Endothelial cell of umbilical vein (primary cell): ENCODE measurements around the gene ACTL8. TPM values are rescaled to one million over a fixed set of nuclear protein-coding genes. Genes with fewer than 3 reads are reported as not detected.

Experiments
- BruUV-seq: library from RNA; stranded (reverse); fragments of 400-500 nt; replicated peaks from 2 replicates; lab custom pipeline; 2021; lab: Mats Ljungman, UMichigan
- CTCF ChIA-PET: fragments of 300-600, 350-600 bp; sonication (Branson Sonifier 250); formaldehyde crosslinking; loops from one replicate; lab custom pipeline; 2021; ENCODE audit warnings: antibody characterized with exemption, inconsistent platforms; lab: Charles Lee
- POLR2A ChIA-PET: fragments of 300-600, 350-600 bp; sonication (Branson Sonifier 250); formaldehyde crosslinking; loops from one replicate; lab custom pipeline; 2021; ENCODE audit warnings: antibody characterized with exemption, inconsistent platforms; lab: Charles Lee
- DNase-seq: peaks from one replicate; pipeline ENCODE4 v3.0.0-alpha.2; 2011; ENCODE audit warnings: low read depth, low spot score
- FAIRE-seq: peaks from 2 replicates; lab custom pipeline; 2011; peaks lifted over from hg19 to GRCh38; lab: Jason Lieb, UNC
- H2AFZ ChIP-seq: 2 replicates; pipeline ENCODE4 v1.6.0; 2012; ENCODE audit warnings: low read depth, low read length, control low read depth, inconsistent platforms
- H3K27ac ChIP-seq: 2 replicates; pipeline ENCODE4 v1.5.1; 2011; ENCODE audit warnings: low read depth, mild to moderate bottlenecking, control low read depth, low read length, moderate library complexity; ENCODE audit not compliant: insufficient read depth
- H3K27me3 ChIP-seq, 2 experiments: 2 replicates each; pipeline versions ENCODE4 v1.6.0 to v1.6.1; 2011; ENCODE audit warnings: low read length in 2 of 2, mixed read lengths in 1 of 2; ENCODE audit not compliant: control insufficient read depth in 2 of 2, insufficient read depth in 2 of 2
- H3K36me3 ChIP-seq, 2 experiments: 2 replicates in 1 of 2; 3 replicates in 1 of 2; pipeline ENCODE4 v1.5.1; 2011; ENCODE audit warnings: low read length in 2 of 2, mild to moderate bottlenecking in 1 of 2, moderate library complexity in 1 of 2; ENCODE audit not compliant: control insufficient read depth in 2 of 2, insufficient read depth in 2 of 2; ENCODE audit errors: extremely low read depth in 1 of 2
- H3K4me1 ChIP-seq: 3 replicates; pipeline ENCODE4 v1.5.1; 2011; ENCODE audit warnings: mild to moderate bottlenecking, low read length; ENCODE audit not compliant: control insufficient read depth, insufficient read depth; ENCODE audit errors: extremely low read depth
- H3K4me2 ChIP-seq: 2 replicates; pipeline ENCODE4 v1.6.1; 2011; ENCODE audit warnings: low read length, control low read depth, mixed read lengths; ENCODE audit not compliant: insufficient read depth
- H3K4me3 ChIP-seq, 3 experiments: fragments of 200-600 bp in 1 of 3; sonication (generic), shearing (Covaris generic) in 1 of 3; replicated peaks in 1 of 3; 2 replicates each; pipeline ENCODE4 v1.5.1; 2011 to 2016; ENCODE audit warnings: control low read depth in 3 of 3, low read length in 3 of 3, mild to moderate bottlenecking in 2 of 3, inconsistent platforms in 1 of 3, low read depth in 1 of 3, moderate library complexity in 1 of 3; ENCODE audit not compliant: insufficient read depth in 1 of 3
- H3K79me2 ChIP-seq: 2 replicates; pipeline ENCODE4 v1.6.0; 2012; ENCODE audit warnings: low read length, inconsistent platforms; ENCODE audit not compliant: control insufficient read depth, insufficient read depth
- H3K9ac ChIP-seq: replicated peaks from 2 replicates; pipeline ENCODE3; 2011; ENCODE audit warnings: low read length, control low read depth; ENCODE audit not compliant: insufficient read depth; ENCODE audit errors: extremely low read depth
- H3K9me1 ChIP-seq: replicated peaks from 3 replicates; pipeline ENCODE4 v1.6.0; 2011; ENCODE audit warnings: mild to moderate bottlenecking, low read length; ENCODE audit not compliant: control insufficient read depth, insufficient read depth; ENCODE audit errors: extremely low read depth
- H3K9me3 ChIP-seq: replicated peaks from 2 replicates; pipeline ENCODE4 v1.5.1; 2012; ENCODE audit warnings: low read length, inconsistent platforms; ENCODE audit not compliant: control insufficient read depth, insufficient read depth
- H4K20me1 ChIP-seq: replicated peaks from 2 replicates; pipeline ENCODE3; 2011; ENCODE audit warnings: mild to moderate bottlenecking, low read length; ENCODE audit not compliant: control insufficient read depth, insufficient read depth; ENCODE audit errors: extremely low read depth
- CTCF ChIP-seq, 2 donors: IDR thresholded peaks; 1 replicate in 1 of 2; 2 replicates in 1 of 2; pipeline ENCODE4 v1.5.1; 2011; ENCODE audit warnings: low read length in 2 of 2, mild to moderate bottlenecking in 2 of 2, moderate library complexity in 2 of 2, control low read depth in 1 of 2, inconsistent platforms in 1 of 2, low read depth in 1 of 2; ENCODE audit not compliant: insufficient read depth in 1 of 2; ENCODE audit errors: extremely low read depth in 1 of 2
- EZH2 ChIP-seq: IDR thresholded peaks from 2 replicates; pipeline ENCODE4 v1.6.1; 2012; ENCODE audit warnings: borderline replicate concordance, low read depth, mild to moderate bottlenecking, moderate library complexity, low read length, inconsistent platforms; ENCODE audit not compliant: severe bottlenecking
- FOS ChIP-seq: IDR thresholded peaks from 2 replicates; pipeline ENCODE4 v1.6.1; 2011; ENCODE audit warnings: mild to moderate bottlenecking, low read length, moderate library complexity, borderline replicate concordance; ENCODE audit not compliant: insufficient read depth
- GATA2 ChIP-seq: IDR thresholded peaks from 2 replicates; pipeline ENCODE4 v1.7.0; 2011; ENCODE audit warnings: low read depth, mild to moderate bottlenecking, moderate library complexity, mixed read lengths, low read length; ENCODE audit not compliant: insufficient read length, insufficient read depth
- JUN ChIP-seq: IDR thresholded peaks from 2 replicates; pipeline ENCODE4 v1.6.1; 2011; ENCODE audit warnings: borderline replicate concordance, low read depth; ENCODE audit not compliant: insufficient read length, insufficient read depth
- MAX ChIP-seq: IDR thresholded peaks from 2 replicates; pipeline ENCODE4 v1.6.1; 2011; ENCODE audit not compliant: insufficient read depth, insufficient read length
- MYC ChIP-seq: IDR thresholded peaks from one replicate; pipeline ENCODE4 v1.6.1; 2011; ENCODE audit warnings: mild to moderate bottlenecking, low read depth, low read length
- POLR2A ChIP-seq: IDR thresholded peaks from 2 replicates; pipeline ENCODE4 v1.6.1; 2012; ENCODE audit warnings: low read depth, mild to moderate bottlenecking, control low read depth, low read length
- POLR2AphosphoS5 ChIP-seq: IDR thresholded peaks from 2 replicates; pipeline ENCODE4 v1.6.1; 2012; ENCODE audit warnings: low read depth, mild to moderate bottlenecking, control low read depth, low read length, moderate library complexity; ENCODE audit not compliant: insufficient read depth
- dilution Hi-C: fragments of 300-500 bp; cut with MboI; formaldehyde crosslinking; loops from one replicate; pipeline ENCODE4 v1.15.0; 2019; ENCODE audit warnings: low sequenced_read_pairs; ENCODE audit not compliant: extremely low pct_ligation_motif_present
- intact Hi-C: fragments of 100-400 bp; cut with micrococcal nuclease; formaldehyde crosslinking; loops from one replicate; pipeline ENCODE4 v1.10.0; 2022
- polyA plus RNA-seq, 4 experiments: library from polyadenylated mRNA; depleted of rRNA in 3 of 4; stranded (reverse) in 3 of 4; unstranded in 1 of 4; fragments of >200 nt; gene quantifications; 2 replicates each; pipeline versions ENCODE4 v1.2.1 to v1.2.3, GENCODE V29; 2011 to 2012; ENCODE audit warnings: missing spikeins in 1 of 4
- total RNA-seq: library from RNA; stranded (reverse); gene quantifications from 2 replicates; pipeline ENCODE4 v1.2.3, GENCODE V29; 2021

ACTL8 gene
- total and polyA plus RNA-seq, 2 donors (not counting 3 experiments of a cell fraction or from before 2014, with no cell fraction given): not detected

GRCh38 chr1:17768651-17769241 is 13.6 kb downstream of the ACTL8 start:
- DNase-seq (no peak), FAIRE-seq (no peak)
- Histone ChIP-seq H3K79me2 (no peaks in the 10 kb centered on the region), H2AFZ (no peak overlapping the region), H3K36me3 (no peaks in the 10 kb centered on the region), H3K9ac (no peak overlapping the region), H3K27ac (no peak overlapping the region), H3K27me3 (no peaks in the 10 kb centered on the region), H4K20me1 (no peaks in the 10 kb centered on the region), H3K9me1 (no peaks in the 10 kb centered on the region), H3K4me3 (no peak overlapping the region), H3K4me1 (no peaks in the 10 kb centered on the region), H3K4me2 (no peak overlapping the region), H3K9me3 (no peaks in the 10 kb centered on the region)
- TF ChIP-seq POLR2AphosphoS5 (no peak), CTCF (IDR thresholded peaks at IDR 0.05; ENCODE audit: extremely low read depth in 1 of 2, insufficient read depth in 1 of 2, low read depth in 1 of 2, low read length in 2 of 2) (no peak), MYC (no peak), POLR2A (no peak), MAX (no peak), GATA2 (no peak), FOS (no peak), JUN (no peak), EZH2 (no peak)
- CTCF ChIA-PET: no interaction called here
- no TSS peak for BruUV-seq
- dilution Hi-C loops (no loop called here), intact Hi-C loops (no loop called here)
- POLR2A ChIA-PET: no interaction called here
